Left cardiac atrium (tissue), 4 donors: Measurements from ENCODE around the gene PLK1. TPM values are rescaled to one million over a fixed set of nuclear protein-coding genes. Genes with fewer than 3 reads are reported as not detected.
"Not testable (repeated sequence)": the region's sequence is repeated elsewhere in the genome, so short reads cannot be mapped to it uniquely, and the experiment has no call there.

Experiments used
- ATAC-seq, 2 donors: fragments of 200-7000 bp; cut with Tn5 transposase; one replicate each; pipeline ENCODE4 v1.9.1; 2020; ENCODE audit warnings: mild to moderate bottlenecking in 2 of 2, moderate library complexity in 2 of 2
- DNase-seq: peaks from one replicate; pipeline ENCODE4 v3.0.0-alpha.2; 2020
- intact Hi-C, 2 donors: fragments of 100-400 bp; cut with DNase I; formaldehyde crosslinking; loops; one replicate each; pipeline versions ENCODE4 v1.14.1 to v1.15.1; 2022 to 2023
- total RNA-seq, 2 donors: library from RNA; stranded (reverse); fragmentation: NEBNext Ultra II Directional; extraction: Animal tissue kit (Norgen Biotek cat#: 25700); gene quantifications; one replicate each; pipeline ENCODE4 v1.2.1, GENCODE V29; 2021
- donor health status: DM: no; HTN: yes; CAD: no.
- donor health status: DM: no; HTN: yes; CAD: no; lungs with severe emphysema.
- donor health status: DM: yes; HTN: yes; CAD: no.
- donor health status: Dilated cardiomyopathy.

The PLK1 gene
- total RNA-seq, 2 donors from 2014 or later = 0.52 to 1.5 TPM

- no peak for ATAC-seq
- intact Hi-C loops = no loop called here
Observed at GRCh38 chr16:23702951-23703350, 24.3 kb downstream of the PLK1 start.

GRCh38 chr16:23704772-23705516 is 26.3 kb downstream of the PLK1 start:
- ATAC-seq (no peak), DNase-seq (no peak)
- intact Hi-C loops = no loop called here

More at GRCh38 chr16:23702951-23703350, 24.3 kb downstream of the PLK1 start:
- DNase-seq = no peak

GRCh38 chr16:23705517-23705902 is 26.8 kb downstream of the PLK1 start:
- no peak for DNase-seq
- no peak for ATAC-seq
- intact Hi-C loops = no loop called here

- intact Hi-C loops = no loop called here
- no peak for ATAC-seq
- no peak for DNase-seq
Observed at GRCh38 chr16:23706439-23706838, 27.8 kb downstream of the PLK1 start.

GRCh38 chr16:23709536-23709935 is 30.8 kb downstream of the PLK1 start:
- ATAC-seq (no peak), DNase-seq (no peak)
- intact Hi-C loops = no loop called here

GRCh38 chr16:23710008-23710407 is 31.3 kb downstream of the PLK1 start:
- intact Hi-C loops = no loop called here
- ATAC-seq = no peak

GRCh38 chr16:23710504-23710903 is 31.8 kb downstream of the PLK1 start:
- intact Hi-C loops = no loop called here
- no peak for DNase-seq
- ATAC-seq = no peak

More at GRCh38 chr16:23710008-23710407, 31.3 kb downstream of the PLK1 start:
- DNase-seq = no peak

GRCh38 chr16:23711785-23712184 is 33.1 kb downstream of the PLK1 start:
- DNase-seq (no peak), ATAC-seq (no peak)
- intact Hi-C loops = no loop called here

GRCh38 chr16:23712976-23713375 is 34.3 kb downstream of the PLK1 start, which contains the start of gene ERN2:
Gene ERN2, minus strand, starts transcription at chr16:23713222. Its CDS starts 35 bp downstream, at chr16:23713187.
- DNase-seq = no peak
- ATAC-seq = no peak
- intact Hi-C loops = no loop called here

GRCh38 chr16:23716484-23716883 is 37.8 kb downstream of the PLK1 start:
- intact Hi-C loops = no loop called here
- DNase-seq (no peak), ATAC-seq (no peak)

GRCh38 chr16:23722613-23723240 is 44.0 kb downstream of the PLK1 start:
- intact Hi-C loops, DNase-seq, ATAC-seq: not testable (repeated sequence)

- DNase-seq (no peak), ATAC-seq (no peak)
- intact Hi-C loops = no loop called here
Observed at GRCh38 chr16:23724096-23724784, 45.6 kb downstream of the PLK1 start.

GRCh38 chr16:23724785-23725131 is 46.1 kb downstream of the PLK1 start:
- intact Hi-C loops = no loop called here
- DNase-seq (no peak), ATAC-seq (no peak)

- intact Hi-C loops = no loop called here
- ATAC-seq (no peak), DNase-seq (no peak)
Observed at GRCh38 chr16:23726710-23727109, 48.0 kb downstream of the PLK1 start.

GRCh38 chr16:23728112-23728477 is 49.4 kb downstream of the PLK1 start:
- intact Hi-C loops = no loop called here
- no peak for DNase-seq
- ATAC-seq = no peak

GRCh38 chr16:23729503-23730424 is 51.1 kb downstream of the PLK1 start:
- DNase-seq (no peak), ATAC-seq (peak in 1 of 2 donors; percentile 57)
- intact Hi-C loops = loop anchor here (10.0 kb wide), 2 partner anchors 275 to 775 kb away; no protein-coding TSS in a partner anchor

- intact Hi-C loops = loop anchor here (2.0 to 10.0 kb wide), 3 partner anchors 270 to 770 kb away; no protein-coding TSS in a partner anchor
- ATAC-seq (no peak), DNase-seq (no peak)
Observed at GRCh38 chr16:23734176-23734893, 55.6 kb downstream of the PLK1 start.

GRCh38 chr16:23737423-23738028 is 58.8 kb downstream of the PLK1 start:
- DNase-seq, ATAC-seq: not testable (repeated sequence)
- intact Hi-C loops = loop anchor here (5.0 to 10.0 kb wide), 3 partner anchors 267 to 767 kb away; no protein-coding TSS in a partner anchor
